ENCODE measurements around the gene RRH.
"Not testable (repeated sequence)": the region's sequence is repeated elsewhere in the genome, so short reads cannot be mapped to it uniquely, and the experiment has no call there.

RRH gene, protein sequence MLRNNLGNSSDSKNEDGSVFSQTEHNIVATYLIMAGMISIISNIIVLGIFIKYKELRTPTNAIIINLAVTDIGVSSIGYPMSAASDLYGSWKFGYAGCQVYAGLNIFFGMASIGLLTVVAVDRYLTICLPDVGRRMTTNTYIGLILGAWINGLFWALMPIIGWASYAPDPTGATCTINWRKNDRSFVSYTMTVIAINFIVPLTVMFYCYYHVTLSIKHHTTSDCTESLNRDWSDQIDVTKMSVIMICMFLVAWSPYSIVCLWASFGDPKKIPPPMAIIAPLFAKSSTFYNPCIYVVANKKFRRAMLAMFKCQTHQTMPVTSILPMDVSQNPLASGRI

DNA sequence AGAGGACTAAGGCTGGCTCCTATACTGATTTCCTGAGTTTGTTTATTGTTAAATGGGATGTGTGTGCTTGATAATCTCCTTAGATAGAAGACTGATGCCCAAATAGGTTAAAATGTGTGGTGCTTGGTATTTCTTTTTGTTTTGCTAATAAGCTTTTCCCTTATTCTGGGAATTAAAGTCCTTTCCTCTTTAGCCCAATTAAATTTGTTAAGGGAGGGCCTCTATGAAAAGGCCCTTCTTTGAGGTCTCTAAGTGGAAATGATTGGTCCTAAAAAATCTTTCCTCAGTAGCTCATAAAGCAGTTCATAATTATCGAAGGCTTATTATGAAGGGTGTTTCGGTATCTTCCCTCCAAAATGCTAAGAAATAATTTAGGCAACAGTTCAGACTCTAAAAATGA, at the start of gene RRH:
Gene RRH (plus strand): TSS at position 301 of the 400 bp plus-strand sequence. CDS start 56 bp downstream, at position 357.
- Histone ChIP-seq H3K4me3 (ENCODE audit: low read depth in 1 of 2, low read length in 1 of 2) (no peak within 1 kb of the TSS), H3K36me3 (peaks cover 21% of the 10 kb centered on the region), H3K4me1 (ENCODE audit: control insufficient read depth in 1 of 2, insufficient read depth in 1 of 2, low read depth in 1 of 2, low read length in 1 of 2) (no peaks in the 10 kb centered on the region), H3K27ac (no peak within 1 kb of the TSS), H3K9me3 (no peaks in the 10 kb centered on the region), H3K27me3 (no peaks in the 10 kb centered on the region)
- TF ChIP-seq, protein P1, sequence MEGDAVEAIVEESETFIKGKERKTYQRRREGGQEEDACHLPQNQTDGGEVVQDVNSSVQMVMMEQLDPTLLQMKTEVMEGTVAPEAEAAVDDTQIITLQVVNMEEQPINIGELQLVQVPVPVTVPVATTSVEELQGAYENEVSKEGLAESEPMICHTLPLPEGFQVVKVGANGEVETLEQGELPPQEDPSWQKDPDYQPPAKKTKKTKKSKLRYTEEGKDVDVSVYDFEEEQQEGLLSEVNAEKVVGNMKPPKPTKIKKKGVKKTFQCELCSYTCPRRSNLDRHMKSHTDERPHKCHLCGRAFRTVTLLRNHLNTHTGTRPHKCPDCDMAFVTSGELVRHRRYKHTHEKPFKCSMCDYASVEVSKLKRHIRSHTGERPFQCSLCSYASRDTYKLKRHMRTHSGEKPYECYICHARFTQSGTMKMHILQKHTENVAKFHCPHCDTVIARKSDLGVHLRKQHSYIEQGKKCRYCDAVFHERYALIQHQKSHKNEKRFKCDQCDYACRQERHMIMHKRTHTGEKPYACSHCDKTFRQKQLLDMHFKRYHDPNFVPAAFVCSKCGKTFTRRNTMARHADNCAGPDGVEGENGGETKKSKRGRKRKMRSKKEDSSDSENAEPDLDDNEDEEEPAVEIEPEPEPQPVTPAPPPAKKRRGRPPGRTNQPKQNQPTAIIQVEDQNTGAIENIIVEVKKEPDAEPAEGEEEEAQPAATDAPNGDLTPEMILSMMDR (IDR thresholded peaks at IDR 0.05): no peak

DNA sequence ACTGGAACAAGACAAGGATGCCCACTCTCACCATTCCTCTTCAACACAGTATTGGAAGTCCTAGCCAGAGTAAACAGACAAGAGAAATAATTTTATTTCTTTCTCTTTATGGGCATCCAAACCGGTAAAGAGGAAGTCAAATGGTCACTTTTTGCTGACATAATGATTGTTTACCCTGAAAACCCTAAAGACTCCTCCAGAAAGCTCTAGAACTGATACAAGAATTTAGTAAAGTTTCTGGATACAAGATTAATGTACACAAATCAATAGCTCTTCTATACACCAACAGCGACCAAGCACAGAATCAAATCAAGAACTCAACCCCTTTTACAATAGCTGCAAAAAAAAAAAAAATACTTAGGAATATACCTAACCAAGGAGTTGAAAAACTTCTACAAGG, 45.7 kb upstream of the RRH start:
- H3K27ac ChIP-seq; H3K4me1 ChIP-seq (ENCODE audit: control insufficient read depth in 1 of 2, insufficient read depth in 1 of 2, low read depth in 1 of 2, low read length in 1 of 2); H3K36me3 ChIP-seq; H3K9me3 ChIP-seq; H3K27me3 ChIP-seq; H3K4me3 ChIP-seq (ENCODE audit: low read depth in 1 of 2, low read length in 1 of 2): not testable (repeated sequence)

DNA sequence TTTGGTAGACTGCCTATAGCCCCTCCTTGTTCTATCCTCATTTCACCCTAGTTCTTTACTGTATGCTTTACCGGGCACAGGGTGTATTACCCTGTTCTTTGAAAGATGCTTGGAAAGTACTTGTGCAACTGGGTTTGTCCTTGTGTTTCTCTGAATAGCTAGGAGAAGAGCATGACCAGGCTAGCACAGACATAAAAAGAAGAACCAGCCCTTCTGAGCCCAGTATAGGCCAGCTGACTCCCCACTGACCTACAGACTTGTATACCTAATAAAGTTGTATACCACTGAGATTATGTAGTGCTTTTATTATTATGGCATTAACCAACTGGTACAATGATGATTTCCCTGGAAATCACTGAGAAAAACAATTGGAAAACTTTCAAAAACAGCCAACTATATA, 40.9 kb upstream of the RRH start:
- no peak overlapping the region for H3K4me3 ChIP-seq (ENCODE audit: low read depth in 1 of 2, low read length in 1 of 2)
- no peaks in the 10 kb centered on the region for H3K36me3 ChIP-seq
- H3K9me3 ChIP-seq: no peaks in the 10 kb centered on the region
- TF ChIP-seq, protein P1 (IDR thresholded peaks at IDR 0.05): no peak
- H3K27ac ChIP-seq: no peak overlapping the region
- H3K27me3 ChIP-seq: no peaks in the 10 kb centered on the region
- H3K4me1 ChIP-seq (ENCODE audit: control insufficient read depth in 1 of 2, insufficient read depth in 1 of 2, low read depth in 1 of 2, low read length in 1 of 2): peaks cover 0 to 5% of the 10 kb centered on the region in 2 experiments

DNA sequence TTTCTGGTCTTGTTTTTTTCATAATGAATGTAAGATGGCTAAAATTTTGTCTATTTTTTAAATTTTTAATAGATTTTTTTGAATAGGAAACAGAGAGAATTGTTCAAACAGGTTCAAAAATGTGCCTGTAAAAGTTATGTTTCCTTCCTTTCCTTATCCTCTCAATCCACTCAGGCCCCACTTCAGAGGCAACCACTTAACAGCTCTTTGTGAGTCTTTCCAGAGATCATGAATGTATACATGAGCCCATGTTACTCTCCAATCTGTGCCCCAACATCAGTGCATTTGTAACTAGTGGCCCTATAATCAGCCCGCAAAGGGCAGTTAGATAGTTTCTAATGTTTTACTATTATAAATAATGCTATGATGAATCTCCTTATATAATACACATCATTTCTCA, 40.0 kb upstream of the RRH start:
- no peaks in the 10 kb centered on the region for H3K9me3 ChIP-seq
- H3K27ac ChIP-seq: no peak overlapping the region
- peaks cover 0 to 5% of the 10 kb centered on the region in 2 experiments for H3K4me1 ChIP-seq (ENCODE audit: control insufficient read depth in 1 of 2, insufficient read depth in 1 of 2, low read depth in 1 of 2, low read length in 1 of 2)
- TF ChIP-seq, protein P1 (IDR thresholded peaks at IDR 0.05): no peak
- no peaks in the 10 kb centered on the region for H3K27me3 ChIP-seq
- no peak overlapping the region for H3K4me3 ChIP-seq (ENCODE audit: low read depth in 1 of 2, low read length in 1 of 2)
- H3K36me3 ChIP-seq: no peaks in the 10 kb centered on the region

DNA sequence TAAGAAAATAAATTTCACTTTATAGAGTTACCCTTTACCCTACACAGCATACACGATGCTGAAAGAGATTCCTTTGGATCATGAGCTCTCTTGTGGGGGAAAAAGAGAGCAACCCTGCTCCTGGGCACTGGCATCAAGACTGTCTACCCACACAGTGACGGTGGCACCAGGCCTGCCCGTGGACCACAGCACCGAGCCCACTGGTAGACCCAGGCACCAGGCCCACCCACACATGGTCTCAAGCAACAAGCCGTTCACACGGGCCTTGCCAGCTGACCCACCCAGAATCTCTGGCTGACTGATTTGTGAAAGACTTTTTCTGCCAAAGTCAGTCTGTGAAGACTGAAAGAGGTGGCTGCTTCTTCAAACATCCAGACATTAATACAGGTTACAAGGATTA, 32.7 kb upstream of the RRH start:
- H3K36me3 ChIP-seq: no peaks in the 10 kb centered on the region
- TF ChIP-seq, protein P1 (IDR thresholded peaks at IDR 0.05): no peak

DNA sequence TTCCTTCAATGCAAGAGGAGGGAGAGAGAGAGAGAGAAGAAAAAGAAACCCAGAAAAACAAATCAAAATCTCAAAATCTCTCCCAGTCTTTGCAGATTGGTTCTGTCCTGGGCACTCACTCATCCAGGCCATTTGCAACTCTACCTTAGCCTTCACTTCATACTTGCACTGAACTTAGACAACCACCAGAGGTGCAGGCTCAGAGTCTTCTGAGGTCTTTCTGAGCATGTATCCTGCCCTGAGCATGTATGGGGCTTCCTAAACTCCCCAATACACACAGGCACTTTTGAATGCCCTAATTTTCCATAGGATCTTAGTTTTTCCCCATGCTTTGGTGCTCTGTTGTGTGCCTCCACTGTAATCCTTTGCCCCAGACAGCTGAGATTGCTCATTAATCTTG, 28.9 kb upstream of the RRH start:
- H3K4me1 ChIP-seq (ENCODE audit: control insufficient read depth in 1 of 2, insufficient read depth in 1 of 2, low read depth in 1 of 2, low read length in 1 of 2): no peaks in the 10 kb centered on the region
- no peaks in the 10 kb centered on the region for H3K9me3 ChIP-seq
- H3K4me3 ChIP-seq (ENCODE audit: low read depth in 1 of 2, low read length in 1 of 2): no peak overlapping the region
- H3K36me3 ChIP-seq: no peaks in the 10 kb centered on the region
- TF ChIP-seq, protein P1 (IDR thresholded peaks at IDR 0.05): no peak
- H3K27ac ChIP-seq: no peak overlapping the region
- no peaks in the 10 kb centered on the region for H3K27me3 ChIP-seq

More for the DNA sequence above, 32.7 kb upstream of the RRH start:
- Histone ChIP-seq H3K4me3 (ENCODE audit: low read depth in 1 of 2, low read length in 1 of 2) (no peak overlapping the region), H3K4me1 (ENCODE audit: control insufficient read depth in 1 of 2, insufficient read depth in 1 of 2, low read depth in 1 of 2, low read length in 1 of 2) (no peaks in the 10 kb centered on the region), H3K9me3 (no peaks in the 10 kb centered on the region), H3K27me3 (no peaks in the 10 kb centered on the region), H3K27ac (no peak overlapping the region)
